H1 (cell line): ENCODE data around the gene TMEM223. TPM values are rescaled to one million over a fixed set of nuclear protein-coding genes. Genes with fewer than 3 reads are reported as not detected.

Source experiments
- BACH1 ChIP-seq: IDR thresholded peaks from 2 replicates; pipeline ENCODE4 v1.6.1; 2012; ENCODE audit warnings: low read length, improper control_type of control experiment
- BRCA1 ChIP-seq: IDR thresholded peaks from 2 replicates; pipeline ENCODE4 v1.6.1; 2012; ENCODE audit warnings: low read depth, low read length, improper control_type of control experiment
- CEBPB ChIP-seq: IDR thresholded peaks from 2 replicates; pipeline ENCODE4 v1.6.1; 2012; ENCODE audit warnings: low read depth, low read length
- CHD2 ChIP-seq: IDR thresholded peaks from 2 replicates; pipeline ENCODE4 v1.6.1; 2012; ENCODE audit warnings: low read length, improper control_type of control experiment
- E2F6 ChIP-seq: IDR thresholded peaks from 2 replicates; pipeline ENCODE4 v1.6.1; 2012; ENCODE audit warnings: inconsistent platforms
- EGR1 ChIP-seq: IDR thresholded peaks from 2 replicates; pipeline ENCODE4 v1.6.1; 2011; ENCODE audit warnings: low read depth, low read length, borderline replicate concordance
- FOSL1 ChIP-seq: IDR thresholded peaks from 2 replicates; pipeline ENCODE4 v1.6.1; 2011; ENCODE audit warnings: mild to moderate bottlenecking, low read depth, low read length, moderate library complexity; ENCODE audit not compliant: insufficient read depth
- GTF2F1 ChIP-seq: IDR thresholded peaks from 2 replicates; pipeline ENCODE4 v1.6.1; 2012; ENCODE audit warnings: low read depth, low read length, improper control_type of control experiment, borderline replicate concordance
- HDAC6 ChIP-seq: IDR thresholded peaks from one replicate; pipeline ENCODE4 v1.7.1; 2012; ENCODE audit warnings: low read depth, mild to moderate bottlenecking, inconsistent platforms, low read length, moderate library complexity
- JUN ChIP-seq: IDR thresholded peaks from 2 replicates; pipeline ENCODE4 v1.6.1; 2011; ENCODE audit warnings: low read depth, mild to moderate bottlenecking, improper control_type of control experiment, low read length
- JUND ChIP-seq: IDR thresholded peaks from 2 replicates; pipeline ENCODE4 v1.6.1; 2011; ENCODE audit warnings: mild to moderate bottlenecking, improper control_type of control experiment, low read length
- NANOG ChIP-seq: IDR thresholded peaks from 2 replicates; pipeline ENCODE4 v1.6.1; 2011; ENCODE audit warnings: low read length, low read depth, mild to moderate bottlenecking, inconsistent platforms; ENCODE audit not compliant: insufficient read depth, poor library complexity, severe bottlenecking
- RAD21 ChIP-seq, 2 experiments: IDR thresholded peaks in 1 of 2; conservative IDR thresholded peaks in 1 of 2; 2 replicates each; pipeline ENCODE4 v1.6.1; 2011; ENCODE audit warnings: low read depth in 2 of 2, low read length in 2 of 2, improper control_type of control experiment in 1 of 2, inconsistent platforms in 1 of 2, mild to moderate bottlenecking in 1 of 2, moderate library complexity in 1 of 2
- RNF2 ChIP-seq: fragments of 200-900, 300-1000 bp; sonication (generic); IDR thresholded peaks from 2 replicates; pipeline ENCODE4 v1.7.1; 2016; ENCODE audit warnings: borderline replicate concordance, low read depth, mild to moderate bottlenecking, antibody characterized with exemption, low read length; ENCODE audit not compliant: poor library complexity, severe bottlenecking; ENCODE audit errors: missing control alignments
- SIN3A ChIP-seq, 2 experiments: IDR thresholded peaks in 1 of 2; conservative IDR thresholded peaks in 1 of 2; 2 replicates each; pipeline ENCODE4 v1.6.1; 2011 to 2012; ENCODE audit warnings: low read length in 2 of 2, improper control_type of control experiment in 1 of 2, low read depth in 1 of 2, mild to moderate bottlenecking in 1 of 2
- SUZ12 ChIP-seq: fragments of 200-600 bp; sonication (generic); IDR thresholded peaks from 2 replicates; pipeline ENCODE4 v1.6.1; 2012; ENCODE audit warnings: mild to moderate bottlenecking, inconsistent platforms, low read length, moderate library complexity, mixed read lengths
- TAF7 ChIP-seq: optimal IDR thresholded peaks from 2 replicates; pipeline ENCODE3; 2011; ENCODE audit warnings: low read depth, mild to moderate bottlenecking, inconsistent platforms, low read length, moderate library complexity, borderline replicate concordance
- TCF12 ChIP-seq: IDR thresholded peaks from 2 replicates; pipeline ENCODE4 v1.6.1; 2011; ENCODE audit warnings: low read depth, mild to moderate bottlenecking, low read length
- TEAD4 ChIP-seq: IDR thresholded peaks from 2 replicates; pipeline ENCODE4 v1.6.1; 2012; ENCODE audit warnings: low read depth, low read length, inconsistent platforms, mixed read lengths
- USF2 ChIP-seq: IDR thresholded peaks from 2 replicates; pipeline ENCODE4 v1.6.1; 2011; ENCODE audit warnings: low read length, improper control_type of control experiment
- polyA plus RNA-seq, 7 experiments: library from polyadenylated mRNA; depleted of rRNA in 3 of 7; stranded (reverse) in 5 of 7; unstranded in 2 of 7; fragments of >200 nt in 5 of 7; fragments of 200-250 nt in 2 of 7; gene quantifications; 1 replicate in 5 of 7; 2 replicates in 1 of 7; 4 replicates in 1 of 7; pipeline versions ENCODE4 v1.2.1 to v1.2.3, GENCODE V29; 2011 to 2013; ENCODE audit warnings: missing spikeins in 2 of 7, mixed read lengths in 2 of 7
- total RNA-seq: library from RNA; stranded (reverse); fragmentation: NEBNext Ultra II Directional; extraction: Animal tissue kit (Norgen Biotek cat#: 25700); gene quantifications from 2 replicates; pipeline ENCODE4 v1.2.1, GENCODE V29; 2021

The TMEM223 gene
- total and polyA plus RNA-seq, 2 of the 8 experiments (the other 6 are each of a cell fraction or from before 2014, with no cell fraction given), result 22.9 to 64.1 TPM

GRCh38 chr11:62753736-62754603 lies 37.8 kb downstream of the TMEM223 start, which contains the start of gene ZBTB3 (continued):
- TF ChIP-seq HDAC6 (no peak), JUN (no peak), RAD21 (IDR thresholded peaks at IDR 0.05 in 1 of 2, conservative IDR thresholded peaks at IDR 0.05 in 1 of 2; ENCODE audit: low read depth in 2 of 2, low read length in 2 of 2) (0 out of 4 replicates have a peak, but pooled peaks of 1 of the 2 experiments have one; percentile 6), USF2 (no peak), RNF2 (no peak), CHD2 (peak; percentile 92), GTF2F1 (no peak), SUZ12 (no peak), TAF7 (no peak), JUND (no peak), EGR1 (no peak), SIN3A (conservative IDR thresholded peaks at IDR 0.05 in 1 of 2, IDR thresholded peaks at IDR 0.05 in 1 of 2; ENCODE audit: low read depth in 1 of 2, low read length in 2 of 2) (peak; percentile 49 to 93; a peak in 3 of 4 replicates), FOSL1 (no peak), TEAD4 (no peak), BACH1 (no peak), CEBPB (no peak), NANOG (no peak), E2F6 (no peak), TCF12 (no peak), BRCA1 (no peak)
